Spleen (tissue), 7 donors: ENCODE data around the gene METTL14.

Source experiments
- CTCF ChIP-seq, 11 experiments: fragments of 200-600 bp in 7 of 11; fragments of 450-650 bp in 4 of 11; sonication (generic) in 4 of 11; IDR thresholded peaks in 8 of 11; conservative IDR thresholded peaks in 3 of 11; 1 replicate in 7 of 11; 2 replicates in 4 of 11; pipeline versions ENCODE4 v1.4.0 to v1.8.0; 2016 to 2021; ENCODE audit warnings: antibody characterized with exemption in 11 of 11, inconsistent platforms in 4 of 11, mild to moderate bottlenecking in 1 of 11
- POLR2A ChIP-seq, 3 donors: fragments of 450-650 bp; IDR thresholded peaks; one replicate each; pipeline ENCODE4 v1.5.1; 2017; ENCODE audit warnings: antibody characterized with exemption in 3 of 3, mild to moderate bottlenecking in 1 of 3
- POLR2AphosphoS5 ChIP-seq, 3 donors: sonication (generic); formaldehyde crosslinking; IDR thresholded peaks; one replicate each; pipeline ENCODE4 v1.5.1; 2017; ENCODE audit warnings: antibody characterized with exemption in 3 of 3
- donor health status: DM: no; HTN: no; CAD: no; lungs with moderate emphysema.
- donor health status: DM: no; HTN: no; CAD: no.
- donor health status: DM: no; HTN: no; CAD: no.

GRCh38 chr4:118711052-118711451 is 25.9 kb downstream of the METTL14 start:
- TF ChIP-seq CTCF (IDR thresholded peaks at IDR 0.05 in 8 of 11, conservative IDR thresholded peaks at IDR 0.05 in 3 of 11) = no peak
- no peak for TF ChIP-seq POLR2AphosphoS5 (IDR thresholded peaks at IDR 0.05)
- TF ChIP-seq POLR2A (IDR thresholded peaks at IDR 0.05) = no peak
